H9 (cell line): ENCODE measurements around the gene PPM1M. TPM values are rescaled to one million over a fixed set of nuclear protein-coding genes. Genes with fewer than 3 reads are reported as not detected.

Experiments used
- DNase-seq: peaks from one replicate; pipeline ENCODE4 v3.0.0-alpha.2; 2017
- H2AFZ ChIP-seq: one replicate; pipeline ENCODE4 v1.6.1; 2013; ENCODE audit warnings: mild to moderate bottlenecking, low read length, control low read depth, moderate library complexity
- H2AK5ac ChIP-seq: 2 replicates; pipeline ENCODE4 v1.6.1; 2013; ENCODE audit warnings: low read length, control low read depth, mixed read lengths; ENCODE audit not compliant: insufficient read length
- H2BK120ac ChIP-seq: one replicate; pipeline ENCODE4 v1.6.1; 2013; ENCODE audit warnings: low read depth, mild to moderate bottlenecking, low read length, control low read depth, inconsistent platforms; ENCODE audit not compliant: poor library complexity, severe bottlenecking
- H2BK12ac ChIP-seq: 2 replicates; pipeline ENCODE4 v1.6.1; 2013; ENCODE audit warnings: low read length, control low read depth, mixed read lengths, low read depth; ENCODE audit not compliant: insufficient read length
- H2BK15ac ChIP-seq: 2 replicates; pipeline ENCODE4 v1.6.1; 2013; ENCODE audit warnings: low read depth, low read length, control low read depth
- H2BK20ac ChIP-seq: one replicate; pipeline ENCODE4 v1.6.1; 2013; ENCODE audit warnings: low read depth, mild to moderate bottlenecking, low read length, control low read depth, inconsistent platforms; ENCODE audit not compliant: poor library complexity, severe bottlenecking
- H2BK5ac ChIP-seq: 2 replicates; pipeline ENCODE4 v1.6.1; 2013; ENCODE audit warnings: low read length, control low read depth, mixed read lengths; ENCODE audit not compliant: insufficient read length
- H3K14ac ChIP-seq: 2 replicates; pipeline ENCODE4 v1.6.1; 2013; ENCODE audit warnings: low read length, control low read depth; ENCODE audit not compliant: insufficient read depth
- H3K18ac ChIP-seq: 2 replicates; pipeline ENCODE4 v1.6.1; 2013; ENCODE audit warnings: low read depth, mild to moderate bottlenecking, mixed read lengths, low read length, control low read depth; ENCODE audit not compliant: insufficient read length
- H3K23ac ChIP-seq: 2 replicates; pipeline ENCODE4 v1.6.1; 2013; ENCODE audit warnings: low read length, control low read depth, mixed read lengths, low read depth; ENCODE audit not compliant: insufficient read length
- H3K23me2 ChIP-seq: 2 replicates; pipeline ENCODE4 v1.6.1; 2013; ENCODE audit warnings: low read depth, mild to moderate bottlenecking, mixed read lengths, low read length, control low read depth; ENCODE audit not compliant: insufficient read length, poor library complexity, severe bottlenecking
- H3K27ac ChIP-seq: 2 replicates; pipeline ENCODE4 v1.5.1; 2013; ENCODE audit warnings: low read length, control low read depth, mixed read lengths, low read depth; ENCODE audit not compliant: insufficient read length
- H3K27me3 ChIP-seq: 2 replicates; pipeline ENCODE4 v1.6.1; 2013; ENCODE audit warnings: low read length, control low read depth, inconsistent platforms; ENCODE audit not compliant: insufficient read depth
- H3K4ac ChIP-seq: 2 replicates; pipeline ENCODE4 v1.6.1; 2013; ENCODE audit warnings: low read depth, mild to moderate bottlenecking, control low read depth, inconsistent platforms, low read length, moderate library complexity
- H3K4me1 ChIP-seq: 2 replicates; pipeline ENCODE4 v1.6.1; 2013; ENCODE audit warnings: low read length, control low read depth, inconsistent platforms; ENCODE audit not compliant: insufficient read depth
- H3K4me2 ChIP-seq: 2 replicates; pipeline ENCODE4 v1.6.1; 2013; ENCODE audit warnings: low read length, control low read depth, mixed read lengths; ENCODE audit not compliant: insufficient read length, insufficient read depth
- H3K56ac ChIP-seq: 2 replicates; pipeline ENCODE4 v1.6.1; 2013; ENCODE audit warnings: low read depth, mild to moderate bottlenecking, mixed read lengths, low read length, control low read depth; ENCODE audit not compliant: insufficient read length
- H3K79me1 ChIP-seq: 2 replicates; pipeline ENCODE4 v1.6.1; 2013; ENCODE audit warnings: low read depth, mild to moderate bottlenecking, moderate library complexity, low read length, control low read depth, inconsistent platforms; ENCODE audit not compliant: insufficient read depth, poor library complexity, severe bottlenecking
- H3K79me2 ChIP-seq: 2 replicates; pipeline ENCODE4 v1.6.1; 2013; ENCODE audit warnings: low read length, control low read depth, inconsistent platforms; ENCODE audit not compliant: insufficient read depth
- H3K9ac ChIP-seq: 2 replicates; pipeline ENCODE4 v1.6.1; 2013; ENCODE audit warnings: low read length, control low read depth, mixed read lengths; ENCODE audit not compliant: insufficient read length; ENCODE audit errors: extremely low read depth
- H3K9me3 ChIP-seq: one replicate; pipeline ENCODE4 v1.6.1; 2013; ENCODE audit warnings: low read depth, low read length, inconsistent platforms; ENCODE audit not compliant: control insufficient read depth
- H3T11ph ChIP-seq: one replicate; pipeline ENCODE4 v1.6.1; 2013; ENCODE audit warnings: mild to moderate bottlenecking, low read length, control low read depth, inconsistent platforms
- H4K20me1 ChIP-seq: one replicate; pipeline ENCODE4 v1.6.1; 2013; ENCODE audit not compliant: control insufficient read depth, insufficient read length, insufficient read depth
- H4K5ac ChIP-seq: 2 replicates; pipeline ENCODE4 v1.6.1; 2013; ENCODE audit warnings: low read depth, mild to moderate bottlenecking, mixed read lengths, low read length, control low read depth; ENCODE audit not compliant: insufficient read length
- H4K8ac ChIP-seq: replicated peaks from 2 replicates; pipeline ENCODE4 v1.6.1; 2013; ENCODE audit warnings: low read length, control low read depth, mixed read lengths, low read depth; ENCODE audit not compliant: insufficient read length
- H4K91ac ChIP-seq: 2 replicates; pipeline ENCODE4 v1.6.1; 2013; ENCODE audit warnings: low read depth, mild to moderate bottlenecking, moderate library complexity, mixed read lengths, low read length, control low read depth; ENCODE audit not compliant: insufficient read length
- H3K27ac Mint-ChIP-seq, 3 experiments: 2 replicates in 2 of 3; 3 replicates in 1 of 3; pipeline ENCODE4 v1.8.0; 2020 to 2021; ENCODE audit warnings: mixed read lengths in 3 of 3, mild to moderate bottlenecking in 1 of 3, moderate library complexity in 1 of 3
- H3K27me3 Mint-ChIP-seq: 2 replicates; pipeline ENCODE4 v1.8.0; 2021; ENCODE audit warnings: low read depth, mild to moderate bottlenecking, moderate library complexity, mixed read lengths
- H3K36me3 Mint-ChIP-seq, 3 experiments: 2 replicates in 2 of 3; 3 replicates in 1 of 3; pipeline ENCODE4 v1.8.0; 2020 to 2021; ENCODE audit warnings: low read depth in 3 of 3, mixed read lengths in 3 of 3; ENCODE audit not compliant: insufficient read depth in 1 of 3
- H3K4me1 Mint-ChIP-seq, 2 experiments: 2 replicates each; pipeline ENCODE4 v1.8.0; 2020; ENCODE audit warnings: mixed read lengths in 2 of 2
- H3K4me3 Mint-ChIP-seq, 2 experiments: 2 replicates in 1 of 2; 3 replicates in 1 of 2; pipeline ENCODE4 v1.8.0; 2020 to 2021; ENCODE audit warnings: mild to moderate bottlenecking in 2 of 2, mixed read lengths in 2 of 2, moderate library complexity in 1 of 2
- H3K9me3 Mint-ChIP-seq, 2 experiments: 2 replicates in 1 of 2; 3 replicates in 1 of 2; pipeline ENCODE4 v1.8.0; 2020; ENCODE audit warnings: mild to moderate bottlenecking in 2 of 2, mixed read lengths in 2 of 2, moderate library complexity in 1 of 2
- WGBS: extraction: QIAGEN DNeasy Blood & Tissue Kit; methylation state at CpG from one replicate; pipeline ENCODE4 v1.1.7; 2013; ENCODE audit warnings: missing lambda C conversion rate, low lambda C conversion rate, mixed read lengths; ENCODE audit not compliant: insufficient read length; ENCODE audit errors: extremely low coverage; 5-methylcytosine and 5-hydroxymethylcytosine counted together
- total RNA-seq: library from RNA; stranded (reverse); gene quantifications from 2 replicates; pipeline ENCODE4 v1.2.1, GENCODE V29; 2021
- TF ChIP-seq, protein P1 (sequence below): fragments of 200-600 bp; sonication (generic); conservative IDR thresholded peaks from 3 replicates; pipeline ENCODE4 v1.8.0; 2021; ENCODE audit warnings: antibody characterized with exemption, mild to moderate bottlenecking

PPM1M gene
- total RNA-seq, 1 experiment from 2014 or later, result 7.4 TPM

DNA sequence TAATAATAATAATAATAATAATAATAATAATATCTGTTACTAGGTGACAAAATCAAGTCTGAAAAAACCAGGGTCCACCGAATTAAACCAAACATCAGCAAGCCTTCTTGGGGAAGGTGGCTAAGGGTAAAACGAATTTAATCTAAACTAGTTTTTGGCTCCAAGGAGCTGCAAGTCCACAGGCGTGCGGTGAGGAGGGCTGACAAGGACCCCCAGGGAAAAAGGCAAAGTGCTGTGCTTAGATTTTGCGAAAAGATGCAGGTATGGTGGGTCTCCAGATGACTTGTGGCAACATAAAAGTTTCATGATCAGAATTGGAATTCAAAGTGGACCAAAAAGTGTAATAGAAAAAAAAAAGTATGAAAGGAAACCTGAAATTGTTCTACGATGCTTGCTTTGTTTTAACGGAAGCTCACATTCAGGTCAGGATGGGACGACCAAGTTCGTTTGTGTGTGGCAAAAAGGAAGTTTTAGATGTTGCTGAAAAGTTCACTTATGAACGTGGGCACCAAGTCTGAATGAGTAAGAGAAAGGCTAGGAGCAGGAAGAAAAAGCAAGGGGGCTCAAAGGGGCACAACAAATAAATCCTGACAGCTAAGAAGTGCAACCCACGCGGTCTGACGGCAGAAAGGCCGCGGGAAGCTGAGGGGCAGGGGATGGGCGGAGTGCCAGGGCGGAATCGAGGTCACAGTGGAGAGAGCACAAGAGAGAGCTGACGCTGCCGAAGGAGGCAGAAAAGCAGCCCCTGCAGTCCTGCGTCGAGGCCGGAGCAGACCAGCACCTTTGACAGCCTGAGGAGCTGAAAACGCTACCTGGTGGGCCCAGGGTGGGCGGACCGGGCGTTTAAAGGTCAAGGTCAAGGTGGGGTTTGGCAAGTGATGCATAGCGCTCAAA, 31.8 kb downstream of the PPM1M start:
- 0 out of 2 replicates have a peak, but pooled peaks cover 3% of the 10 kb centered on the region for H3K4me1 ChIP-seq
- H4K8ac ChIP-seq, result no peak overlapping the region
- no peaks in the 10 kb centered on the region for H3K9me3 ChIP-seq
- H3K4me3 Mint-ChIP-seq, result peak overlapping the region; percentile 92 to 99
- no peaks in the 10 kb centered on the region for H4K20me1 ChIP-seq
- H3K79me1 ChIP-seq, result no peaks in the 10 kb centered on the region
- H3K4me2 ChIP-seq, result peak overlapping the region; percentile 83
- DNase-seq, result peak; percentile 54
- TF ChIP-seq, protein P1, sequence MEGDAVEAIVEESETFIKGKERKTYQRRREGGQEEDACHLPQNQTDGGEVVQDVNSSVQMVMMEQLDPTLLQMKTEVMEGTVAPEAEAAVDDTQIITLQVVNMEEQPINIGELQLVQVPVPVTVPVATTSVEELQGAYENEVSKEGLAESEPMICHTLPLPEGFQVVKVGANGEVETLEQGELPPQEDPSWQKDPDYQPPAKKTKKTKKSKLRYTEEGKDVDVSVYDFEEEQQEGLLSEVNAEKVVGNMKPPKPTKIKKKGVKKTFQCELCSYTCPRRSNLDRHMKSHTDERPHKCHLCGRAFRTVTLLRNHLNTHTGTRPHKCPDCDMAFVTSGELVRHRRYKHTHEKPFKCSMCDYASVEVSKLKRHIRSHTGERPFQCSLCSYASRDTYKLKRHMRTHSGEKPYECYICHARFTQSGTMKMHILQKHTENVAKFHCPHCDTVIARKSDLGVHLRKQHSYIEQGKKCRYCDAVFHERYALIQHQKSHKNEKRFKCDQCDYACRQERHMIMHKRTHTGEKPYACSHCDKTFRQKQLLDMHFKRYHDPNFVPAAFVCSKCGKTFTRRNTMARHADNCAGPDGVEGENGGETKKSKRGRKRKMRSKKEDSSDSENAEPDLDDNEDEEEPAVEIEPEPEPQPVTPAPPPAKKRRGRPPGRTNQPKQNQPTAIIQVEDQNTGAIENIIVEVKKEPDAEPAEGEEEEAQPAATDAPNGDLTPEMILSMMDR, result no peak
- H3K36me3 Mint-ChIP-seq, result peaks cover 19 to 41% (median 35%) of the 10 kb centered on the region in 3 experiments
- H2BK12ac ChIP-seq, result no peak overlapping the region
- no peak overlapping the region for H4K5ac ChIP-seq
- H3K23ac ChIP-seq, result no peak overlapping the region
- H2BK20ac ChIP-seq, result no peak overlapping the region
- peak overlapping the region; percentile 68 to 98 (median 84) for H3K27ac Mint-ChIP-seq
- H3K27ac ChIP-seq, result no peak overlapping the region
- H3K4me1 Mint-ChIP-seq, result peaks cover 31 to 40% of the 10 kb centered on the region in 2 experiments
- H2AK5ac ChIP-seq, result no peak overlapping the region
- H3K56ac ChIP-seq, result no peak overlapping the region
- H3K79me2 ChIP-seq, result peaks cover 47% of the 10 kb centered on the region
- H3K14ac ChIP-seq, result 0 out of 2 replicates have a peak overlapping the region, but pooled peaks have one; percentile 10
- H3K27me3 ChIP-seq, result no peaks in the 10 kb centered on the region
- H4K91ac ChIP-seq, result no peak overlapping the region
- no peak overlapping the region for H2BK120ac ChIP-seq
- no peak overlapping the region for H2BK5ac ChIP-seq
- H3K27me3 Mint-ChIP-seq, result no peaks in the 10 kb centered on the region
- H3K23me2 ChIP-seq, result peaks cover 10% of the 10 kb centered on the region
- no peak overlapping the region for H3K4ac ChIP-seq
- no peak overlapping the region for H2BK15ac ChIP-seq
- no peak overlapping the region for H2AFZ ChIP-seq
- WGBS, result no CpG with 5 or more reads among the region's 28 CpGs
- H3K9me3 Mint-ChIP-seq, result 0 out of 5 replicates have a peak, but pooled peaks cover 0 to 3% of the 10 kb centered on the region in 2 experiments
- H3K9ac ChIP-seq, result peak overlapping the region; percentile 83
- no peak overlapping the region for H3T11ph ChIP-seq
- H3K18ac ChIP-seq, result no peak overlapping the region
